DLD1 (cell line): ENCODE data around the gene FTSJ3.

Experiments
- in situ Hi-C: cut with HindIII; loops from 2 replicates; pipeline ENCODE4 v1.10.0; 2017; ENCODE audit warnings: low sequenced_read_pairs

Gene FTSJ3

GRCh38 chr17:63830904-63831491 is 3.5 kb upstream of the FTSJ3 start:
- in situ Hi-C loops = no loop called here

GRCh38 chr17:63830278-63830677 is 2.8 kb upstream of the FTSJ3 start:
- in situ Hi-C loops = no loop called here

GRCh38 chr17:63828936-63829335 is 1.5 kb upstream of the FTSJ3 start:
- in situ Hi-C loops = no loop called here

- in situ Hi-C loops = no loop called here
Measured at GRCh38 chr17:63827801-63828221, 348 bp upstream of the FTSJ3 start.

- in situ Hi-C loops = no loop called here
Measured at GRCh38 chr17:63826468-63827001, 928 bp downstream of the FTSJ3 start.

- in situ Hi-C loops = no loop called here
Measured at GRCh38 chr17:63824362-63824761, 3.1 kb downstream of the FTSJ3 start.

- in situ Hi-C loops = no loop called here
Measured at GRCh38 chr17:63823659-63824331, 3.7 kb downstream of the FTSJ3 start.

- in situ Hi-C loops = no loop called here
Measured at GRCh38 chr17:63822537-63822936, 4.9 kb downstream of the FTSJ3 start.

GRCh38 chr17:63821804-63822203 is 5.7 kb downstream of the FTSJ3 start:
- in situ Hi-C loops = no loop called here

GRCh38 chr17:63820963-63821561 is 6.4 kb downstream of the FTSJ3 start:
- in situ Hi-C loops = no loop called here

GRCh38 chr17:63819585-63820537 is 7.6 kb downstream of the FTSJ3 start:
- in situ Hi-C loops = loop anchor here (5.0 kb wide), 1 partner anchor 38 kb away; no protein-coding TSS in a partner anchor

GRCh38 chr17:63819131-63819530 is 8.3 kb downstream of the FTSJ3 start:
- in situ Hi-C loops = loop anchor here (5.0 kb wide), 1 partner anchor 37 kb away; no protein-coding TSS in a partner anchor

- in situ Hi-C loops = loop anchor here (5.0 kb wide), 1 partner anchor 36 kb away; no protein-coding TSS in a partner anchor
Measured at GRCh38 chr17:63817736-63818385, 9.6 kb downstream of the FTSJ3 start.

GRCh38 chr17:63816669-63817068 is 10.8 kb downstream of the FTSJ3 start:
- in situ Hi-C loops = loop anchor here (5.0 kb wide), 1 partner anchor 34 kb away; no protein-coding TSS in a partner anchor

GRCh38 chr17:63816123-63816522 is 11.3 kb downstream of the FTSJ3 start:
- in situ Hi-C loops = loop anchor here (5.0 kb wide), 1 partner anchor 34 kb away; no protein-coding TSS in a partner anchor

GRCh38 chr17:63809970-63810369 is 17.5 kb downstream of the FTSJ3 start:
- in situ Hi-C loops = no loop called here

- in situ Hi-C loops = no loop called here
Measured at GRCh38 chr17:63805591-63805990, 21.9 kb downstream of the FTSJ3 start.

- in situ Hi-C loops = no loop called here
Measured at GRCh38 chr17:63804328-63804727, 23.1 kb downstream of the FTSJ3 start.

GRCh38 chr17:63800783-63801182 is 26.7 kb downstream of the FTSJ3 start:
- in situ Hi-C loops = no loop called here

- in situ Hi-C loops = no loop called here
Measured at GRCh38 chr17:63798572-63799106, 28.8 kb downstream of the FTSJ3 start.
